HL-60 (cell line): ENCODE measurements around the gene CASP8.

Experiments
- GABPA ChIP-seq: IDR thresholded peaks from 2 replicates; pipeline ENCODE4 v1.6.1; 2012; ENCODE audit warnings: low read depth
- POLR2AphosphoS5 ChIP-seq: IDR thresholded peaks from 2 replicates; pipeline ENCODE4 v1.6.1; 2012; ENCODE audit warnings: low read depth
- TF ChIP-seq, protein P1 (sequence below): IDR thresholded peaks from one replicate; pipeline ENCODE4 v1.5.1; 2011; ENCODE audit warnings: low read length, control low read depth, inconsistent platforms; ENCODE audit not compliant: insufficient read depth
- TF ChIP-seq, protein P2 (sequence below): IDR thresholded peaks from 2 replicates; pipeline ENCODE4 v1.6.1; 2012; ENCODE audit warnings: low read depth; ENCODE audit not compliant: insufficient replicate concordance

DNA sequence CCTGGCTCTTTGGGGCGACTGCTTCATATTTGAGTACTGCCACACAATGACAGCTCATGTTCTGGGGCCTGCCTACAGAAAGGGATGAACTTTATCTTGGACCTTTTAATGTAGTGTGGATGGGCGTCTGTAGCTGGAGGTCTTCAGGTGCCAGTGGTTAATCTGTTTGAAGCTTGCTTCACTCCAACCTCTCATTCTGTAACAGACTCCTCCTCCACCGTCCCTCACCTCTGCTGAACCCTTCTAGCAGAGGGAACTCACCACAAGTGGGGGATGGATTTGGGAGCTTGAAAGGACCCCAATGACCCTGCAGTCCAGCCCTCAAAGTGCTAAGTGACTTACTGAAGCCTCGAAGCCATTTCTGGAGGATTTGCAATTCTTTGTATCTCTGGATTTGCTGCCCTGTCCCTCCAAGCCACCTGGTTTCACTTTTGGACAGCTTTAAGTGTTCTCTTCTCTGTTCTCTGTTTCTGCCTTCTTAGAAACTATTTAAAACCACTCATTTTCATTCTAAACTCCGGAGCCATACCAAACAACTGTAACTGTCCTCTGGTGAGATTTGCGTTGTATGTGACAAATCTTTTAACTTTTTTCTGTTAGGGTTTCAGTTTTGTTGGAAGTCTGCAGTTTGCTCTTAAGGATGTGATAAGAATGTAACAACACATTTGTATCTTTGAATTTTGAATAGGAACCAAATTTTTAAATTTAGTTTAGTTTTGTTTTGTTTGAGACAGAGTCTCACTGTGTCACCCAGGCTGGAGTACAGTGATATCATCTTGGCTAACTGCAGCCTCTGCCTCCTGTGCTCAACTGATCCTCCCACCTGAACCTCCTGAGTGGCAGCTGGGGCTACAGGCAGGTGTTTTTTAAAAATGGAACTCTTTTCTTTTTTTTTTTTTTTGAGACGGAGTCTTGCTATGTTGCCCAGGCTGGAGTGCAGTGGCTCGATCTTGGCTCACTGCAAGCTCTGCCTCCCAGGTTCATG is 37.0 kb upstream of the CASP8 start:
- TF ChIP-seq, protein P1, sequence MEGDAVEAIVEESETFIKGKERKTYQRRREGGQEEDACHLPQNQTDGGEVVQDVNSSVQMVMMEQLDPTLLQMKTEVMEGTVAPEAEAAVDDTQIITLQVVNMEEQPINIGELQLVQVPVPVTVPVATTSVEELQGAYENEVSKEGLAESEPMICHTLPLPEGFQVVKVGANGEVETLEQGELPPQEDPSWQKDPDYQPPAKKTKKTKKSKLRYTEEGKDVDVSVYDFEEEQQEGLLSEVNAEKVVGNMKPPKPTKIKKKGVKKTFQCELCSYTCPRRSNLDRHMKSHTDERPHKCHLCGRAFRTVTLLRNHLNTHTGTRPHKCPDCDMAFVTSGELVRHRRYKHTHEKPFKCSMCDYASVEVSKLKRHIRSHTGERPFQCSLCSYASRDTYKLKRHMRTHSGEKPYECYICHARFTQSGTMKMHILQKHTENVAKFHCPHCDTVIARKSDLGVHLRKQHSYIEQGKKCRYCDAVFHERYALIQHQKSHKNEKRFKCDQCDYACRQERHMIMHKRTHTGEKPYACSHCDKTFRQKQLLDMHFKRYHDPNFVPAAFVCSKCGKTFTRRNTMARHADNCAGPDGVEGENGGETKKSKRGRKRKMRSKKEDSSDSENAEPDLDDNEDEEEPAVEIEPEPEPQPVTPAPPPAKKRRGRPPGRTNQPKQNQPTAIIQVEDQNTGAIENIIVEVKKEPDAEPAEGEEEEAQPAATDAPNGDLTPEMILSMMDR: no peak
- TF ChIP-seq POLR2AphosphoS5 (no peak), GABPA (no peak)
- TF ChIP-seq, protein P2, sequence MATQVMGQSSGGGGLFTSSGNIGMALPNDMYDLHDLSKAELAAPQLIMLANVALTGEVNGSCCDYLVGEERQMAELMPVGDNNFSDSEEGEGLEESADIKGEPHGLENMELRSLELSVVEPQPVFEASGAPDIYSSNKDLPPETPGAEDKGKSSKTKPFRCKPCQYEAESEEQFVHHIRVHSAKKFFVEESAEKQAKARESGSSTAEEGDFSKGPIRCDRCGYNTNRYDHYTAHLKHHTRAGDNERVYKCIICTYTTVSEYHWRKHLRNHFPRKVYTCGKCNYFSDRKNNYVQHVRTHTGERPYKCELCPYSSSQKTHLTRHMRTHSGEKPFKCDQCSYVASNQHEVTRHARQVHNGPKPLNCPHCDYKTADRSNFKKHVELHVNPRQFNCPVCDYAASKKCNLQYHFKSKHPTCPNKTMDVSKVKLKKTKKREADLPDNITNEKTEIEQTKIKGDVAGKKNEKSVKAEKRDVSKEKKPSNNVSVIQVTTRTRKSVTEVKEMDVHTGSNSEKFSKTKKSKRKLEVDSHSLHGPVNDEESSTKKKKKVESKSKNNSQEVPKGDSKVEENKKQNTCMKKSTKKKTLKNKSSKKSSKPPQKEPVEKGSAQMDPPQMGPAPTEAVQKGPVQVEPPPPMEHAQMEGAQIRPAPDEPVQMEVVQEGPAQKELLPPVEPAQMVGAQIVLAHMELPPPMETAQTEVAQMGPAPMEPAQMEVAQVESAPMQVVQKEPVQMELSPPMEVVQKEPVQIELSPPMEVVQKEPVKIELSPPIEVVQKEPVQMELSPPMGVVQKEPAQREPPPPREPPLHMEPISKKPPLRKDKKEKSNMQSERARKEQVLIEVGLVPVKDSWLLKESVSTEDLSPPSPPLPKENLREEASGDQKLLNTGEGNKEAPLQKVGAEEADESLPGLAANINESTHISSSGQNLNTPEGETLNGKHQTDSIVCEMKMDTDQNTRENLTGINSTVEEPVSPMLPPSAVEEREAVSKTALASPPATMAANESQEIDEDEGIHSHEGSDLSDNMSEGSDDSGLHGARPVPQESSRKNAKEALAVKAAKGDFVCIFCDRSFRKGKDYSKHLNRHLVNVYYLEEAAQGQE: no peak
